NCI-H1694 (cell line): ENCODE results near the gene PRMT7.

ENCODE experiments used
- DNase-seq: peaks from one replicate; lab custom pipeline; 2025; lab: John Stamatoyannopoulos, UW

PRMT7 gene

DNA sequence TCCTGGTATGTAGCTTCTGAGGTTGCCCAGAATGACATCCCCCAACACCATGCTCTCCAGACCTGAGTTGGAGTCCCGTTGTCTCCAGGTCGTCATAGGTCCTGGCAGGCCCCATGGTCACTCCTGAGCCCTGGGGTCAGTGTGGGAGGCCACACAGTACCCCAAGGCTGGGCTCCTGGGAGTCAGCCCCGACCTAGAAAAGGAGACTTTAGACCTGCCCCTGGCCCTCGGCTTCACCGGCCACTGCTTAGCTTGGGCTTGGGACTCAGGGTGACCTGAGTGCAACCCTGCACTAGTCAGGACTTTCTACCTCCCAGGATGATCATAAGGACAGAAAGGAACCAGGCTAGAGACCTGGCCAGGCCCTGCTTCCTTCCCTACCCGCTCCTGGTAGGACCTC, 65.8 kb downstream of the PRMT7 start:
- no peak for DNase-seq

DNA sequence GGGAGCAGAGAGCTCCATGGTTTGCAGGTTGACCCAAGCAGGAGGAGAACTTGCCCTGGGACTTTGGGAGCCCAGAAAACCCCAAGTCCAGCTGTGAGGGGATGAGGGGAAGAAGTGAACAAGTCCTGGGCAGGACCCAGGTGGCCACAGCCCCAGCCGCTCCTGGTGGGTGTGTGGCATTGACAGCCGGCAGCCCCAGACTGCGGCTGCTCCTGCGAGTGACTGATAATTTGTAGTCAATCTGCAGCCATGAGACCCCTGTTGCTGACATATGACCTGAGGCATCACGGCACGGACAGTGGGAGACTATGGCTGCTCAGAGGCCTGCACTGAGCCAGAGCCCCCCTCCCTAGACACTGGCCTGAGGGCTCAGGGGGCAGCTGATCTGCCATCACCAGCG, 66.4 kb downstream of the PRMT7 start:
- no peak for DNase-seq

DNA sequence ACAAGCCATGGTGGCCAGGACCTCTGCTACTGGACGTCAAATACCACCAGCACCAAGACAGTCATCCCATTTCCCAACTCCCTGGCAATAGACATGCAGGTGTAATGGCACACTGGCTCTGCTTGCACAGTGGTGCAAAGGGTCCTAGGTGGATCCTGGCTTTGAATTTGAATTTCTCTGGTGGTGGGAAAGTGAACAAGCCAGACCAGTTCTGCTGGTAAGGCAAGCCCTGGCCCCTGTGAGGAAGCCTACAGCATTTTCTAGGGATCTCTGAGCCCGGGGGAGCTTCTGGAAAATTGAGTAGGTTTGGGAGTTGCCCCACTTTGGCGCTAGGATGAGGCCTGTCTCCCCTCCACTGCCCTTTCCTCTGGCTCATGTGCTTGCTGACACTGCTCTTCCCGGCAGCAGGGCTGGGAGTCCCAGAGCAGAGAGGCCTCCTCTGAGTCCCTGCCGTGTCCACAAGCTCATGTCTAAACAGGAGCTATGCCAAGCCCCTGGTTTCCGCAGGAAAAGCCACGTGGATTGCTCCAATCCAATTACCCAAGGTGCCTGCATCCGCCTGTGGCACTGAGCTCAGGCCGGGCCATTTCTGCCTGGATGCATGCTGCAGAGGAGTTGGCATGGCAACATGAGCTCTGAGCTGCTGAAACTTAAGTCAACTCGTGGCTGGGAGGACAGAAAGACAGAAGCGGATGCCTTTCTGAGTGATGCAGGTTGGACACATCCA, 67.0 kb downstream of the PRMT7 start:
- DNase-seq: no peak

DNA sequence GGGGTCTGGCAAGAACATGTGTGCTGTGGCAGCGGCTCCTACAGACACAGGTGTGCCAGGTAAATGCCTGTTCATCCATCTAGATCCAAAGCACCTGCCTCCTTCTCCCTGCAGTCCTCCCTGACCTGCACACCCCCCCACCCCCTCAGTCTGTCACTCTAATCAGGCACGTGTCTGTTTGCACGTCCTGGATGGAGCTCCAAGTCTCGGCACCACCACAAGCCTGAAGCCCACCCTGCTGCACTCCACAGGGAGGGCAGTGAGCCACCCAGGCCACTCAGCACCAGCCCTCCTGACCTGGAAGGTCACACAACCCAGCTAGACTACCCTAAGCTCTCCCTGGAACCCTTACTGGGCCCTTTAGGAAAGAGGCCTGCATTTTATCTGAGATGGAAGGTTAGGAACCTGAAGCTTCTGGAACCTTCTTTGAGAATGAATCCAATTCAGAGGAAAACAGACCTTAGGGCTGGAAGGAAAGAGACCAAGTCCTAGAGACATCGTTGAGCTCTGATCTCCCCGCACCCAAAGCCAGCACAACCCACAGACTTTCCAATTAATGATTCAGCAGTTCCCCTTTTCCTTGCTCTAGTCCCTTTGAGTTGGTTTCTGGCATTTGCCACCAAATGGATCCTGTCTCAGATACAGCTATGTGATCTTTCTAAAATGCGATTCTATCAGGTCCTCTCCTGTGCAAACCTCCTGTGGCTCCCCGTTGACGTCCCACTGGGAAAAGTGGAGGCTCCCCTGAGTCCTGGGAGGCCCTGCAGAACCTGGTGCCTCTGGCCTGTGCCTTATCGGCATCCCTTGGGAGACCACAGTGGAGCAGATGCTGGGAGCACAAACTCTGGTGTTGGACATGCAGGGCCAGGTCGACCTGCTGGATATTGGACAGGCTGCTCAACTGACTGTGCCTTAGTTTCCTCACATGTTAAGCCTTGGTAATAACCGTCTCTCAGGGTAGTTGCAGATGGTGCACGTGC, 67.9 kb downstream of the PRMT7 start:
- no peak for DNase-seq

DNA sequence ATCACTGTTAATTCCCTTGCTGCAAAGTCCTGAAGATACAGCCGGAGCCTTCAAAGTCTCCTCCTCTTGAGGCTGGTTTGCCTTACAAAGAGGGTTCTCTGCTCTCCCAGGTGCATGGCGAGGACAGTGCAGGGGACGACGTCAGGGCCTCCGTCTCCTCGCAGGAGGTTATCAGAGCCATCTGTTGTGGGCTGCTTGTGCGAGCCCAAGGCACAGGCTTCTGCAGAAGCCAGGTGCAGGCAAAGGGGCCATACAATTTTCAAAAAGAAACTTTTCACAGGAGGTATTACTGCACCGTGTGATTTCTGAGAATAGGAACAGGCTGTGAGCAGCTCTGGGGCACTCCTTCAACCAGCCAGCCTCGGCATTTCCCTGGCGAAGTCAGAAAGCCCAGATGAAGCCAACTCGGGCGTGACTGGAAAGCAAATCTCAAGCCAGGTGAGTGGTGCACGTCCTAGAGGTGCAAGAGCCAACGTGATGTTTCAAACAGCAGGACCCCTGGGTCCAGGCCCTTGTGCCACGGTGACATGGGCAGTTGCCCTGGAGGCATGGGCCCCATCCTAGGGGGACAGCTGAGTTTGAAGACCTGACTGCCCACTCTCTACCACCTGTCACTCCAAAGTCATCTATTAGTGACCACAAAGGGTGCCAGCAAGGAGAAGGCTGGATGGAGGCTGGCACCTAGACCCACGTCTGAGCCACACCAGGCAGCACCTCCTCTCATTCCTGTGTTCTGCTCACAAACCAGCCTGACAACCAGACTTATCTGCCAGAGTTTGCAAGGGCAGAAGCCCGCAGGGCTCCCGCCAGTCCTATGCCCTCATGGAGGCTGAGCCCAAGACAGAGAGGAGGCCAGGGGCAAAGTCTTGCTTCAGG, 68.9 kb downstream of the PRMT7 start:
- DNase-seq: no peak

DNA sequence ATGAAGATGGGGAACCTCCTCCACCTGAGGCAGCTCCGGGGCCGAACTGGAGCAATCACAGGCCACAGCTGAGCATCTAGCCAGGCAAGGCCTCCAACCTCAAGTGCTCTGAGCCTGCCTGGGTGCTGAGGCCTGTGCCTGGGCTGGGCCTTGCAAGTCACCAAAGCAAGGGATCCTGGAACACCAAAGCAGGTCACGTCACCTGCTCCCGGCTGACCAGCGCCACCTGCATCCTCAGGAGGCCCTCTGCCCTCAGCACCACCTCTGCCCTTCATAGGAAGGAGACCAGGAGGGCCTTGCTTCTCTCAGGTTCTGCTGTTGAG, 69.5 kb downstream of the PRMT7 start:
- no peak for DNase-seq

DNA sequence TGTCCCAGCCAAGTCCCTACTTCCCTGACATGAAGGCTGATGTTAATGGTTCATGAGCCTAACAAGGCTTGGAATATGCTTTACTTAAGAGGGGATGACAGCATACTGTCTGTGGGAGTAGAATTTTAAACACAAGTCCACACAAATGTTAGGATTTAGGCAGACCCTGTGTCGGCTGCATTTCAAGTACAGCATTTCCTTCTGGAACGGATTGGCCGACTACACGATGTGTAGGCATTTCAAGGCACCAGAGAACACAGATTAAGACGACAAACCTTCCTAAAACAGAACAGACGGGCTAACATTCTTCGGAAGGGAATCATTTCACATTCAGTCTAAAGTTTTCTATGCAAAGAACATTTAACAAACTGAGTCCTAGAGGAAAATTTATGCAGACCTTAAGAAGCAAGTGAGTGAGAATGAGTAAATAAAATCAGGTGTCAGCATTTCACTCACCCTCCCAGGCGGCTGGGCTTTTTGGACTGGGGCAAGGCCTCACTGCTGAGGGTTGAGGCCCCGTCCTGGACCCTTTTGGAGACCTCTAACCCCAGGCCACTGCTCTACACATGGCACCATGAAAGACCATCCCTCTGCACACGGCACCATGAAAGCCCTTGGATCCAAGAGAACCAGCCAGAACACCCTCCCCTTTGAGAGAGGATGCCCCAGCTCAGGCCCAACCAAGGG, 70.0 kb downstream of the PRMT7 start:
- no peak for DNase-seq

DNA sequence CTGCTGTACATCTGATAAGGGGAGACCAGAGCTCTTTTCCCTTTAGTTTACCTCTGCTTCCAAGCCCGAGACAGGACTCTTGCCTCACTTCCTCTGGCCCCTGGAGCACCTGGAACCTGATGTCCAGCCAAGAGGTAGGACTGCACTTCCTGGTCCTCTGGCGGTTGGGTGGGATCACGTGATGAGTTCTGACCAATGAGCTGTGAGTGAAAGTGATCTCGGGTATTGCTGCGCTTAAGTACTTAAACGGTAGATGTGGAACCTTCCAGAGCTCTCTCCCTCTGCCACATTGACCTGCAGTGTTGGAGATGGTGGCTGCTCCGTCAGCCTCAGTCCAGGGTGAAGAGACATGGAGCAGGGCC, 70.5 kb downstream of the PRMT7 start:
- no peak for DNase-seq

DNA sequence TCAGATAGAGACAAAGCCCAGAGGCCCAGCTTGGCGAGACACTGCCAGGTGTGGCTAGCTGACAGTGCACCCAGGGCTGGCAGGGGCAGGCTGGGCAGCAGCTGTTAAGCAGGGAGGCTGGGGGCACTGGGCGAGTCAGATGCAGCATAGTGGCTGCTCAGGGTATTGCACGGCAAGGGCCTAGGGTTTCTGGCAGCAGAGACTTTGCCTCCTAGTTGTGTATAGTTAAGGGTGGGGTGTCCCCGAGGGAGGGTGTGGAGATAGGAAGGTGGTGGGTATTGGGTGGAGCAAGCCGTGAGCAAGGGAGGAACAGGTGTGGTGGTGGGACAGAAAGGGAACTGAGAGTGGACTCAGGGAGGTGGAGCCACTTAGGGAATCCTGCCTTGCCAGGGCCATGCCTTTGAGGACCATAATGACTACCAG, 71.5 kb downstream of the PRMT7 start:
- DNase-seq: no peak

DNA sequence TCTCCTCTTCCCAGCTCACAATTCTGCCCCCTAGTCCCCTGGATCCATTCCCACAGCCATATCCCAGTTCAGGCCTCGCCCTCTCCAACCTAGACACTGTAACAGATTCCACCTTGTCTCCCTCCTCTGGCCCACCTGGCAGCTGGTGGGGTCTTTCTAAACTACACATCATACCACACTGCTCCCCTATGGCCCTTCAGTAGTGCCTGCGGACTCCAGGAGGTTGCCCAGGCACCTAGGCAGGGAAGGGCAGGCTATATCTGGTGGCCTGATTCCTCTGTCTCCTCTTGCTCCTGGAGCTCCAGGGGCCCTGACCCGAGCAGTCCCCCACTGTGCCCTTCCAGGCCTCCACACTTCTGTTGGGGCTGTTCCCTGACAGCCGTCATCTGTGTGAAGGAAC, 73.0 kb downstream of the PRMT7 start:
- no peak for DNase-seq

DNA sequence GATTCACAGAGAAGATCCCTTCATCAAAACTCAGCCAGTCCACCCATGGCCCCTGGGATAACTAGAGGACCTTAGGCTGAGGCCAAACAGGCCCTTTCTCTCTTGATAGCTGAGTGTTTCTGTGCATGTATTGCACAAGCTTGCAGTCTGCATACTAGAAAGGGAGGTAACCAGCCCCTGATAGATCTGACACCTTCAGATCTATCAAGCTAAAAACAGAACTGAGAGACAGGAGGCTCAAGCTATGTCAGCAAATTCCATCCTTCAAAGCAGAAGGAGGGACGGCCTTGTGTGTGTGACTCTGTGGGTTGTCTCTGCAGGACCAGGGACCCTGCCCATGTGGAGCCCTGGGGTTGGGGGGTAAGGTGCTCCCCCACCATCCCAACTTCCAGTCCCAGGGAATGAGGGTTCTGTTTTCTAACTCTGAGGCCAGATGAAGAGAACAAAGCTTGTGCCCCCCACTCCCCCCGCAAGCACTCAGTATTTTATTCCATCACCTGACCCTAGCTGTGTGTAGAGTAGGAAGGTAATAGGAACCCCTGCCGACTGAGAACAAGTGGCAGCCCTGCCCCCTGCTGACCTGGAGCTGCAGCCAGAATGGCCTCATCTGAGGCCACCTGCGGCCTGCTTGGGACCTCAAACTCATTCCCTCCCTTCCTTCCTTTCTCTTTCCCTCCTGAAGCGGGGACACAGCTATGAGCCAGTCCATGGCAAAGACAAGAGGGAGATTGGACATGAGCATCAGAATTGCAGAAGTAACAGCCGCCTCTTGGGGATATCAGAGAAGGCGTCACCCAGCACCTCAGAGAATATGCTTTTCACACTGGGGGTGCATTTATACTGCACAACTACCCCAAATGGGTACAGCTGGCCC, 73.7 kb downstream of the PRMT7 start:
- no peak for DNase-seq

DNA sequence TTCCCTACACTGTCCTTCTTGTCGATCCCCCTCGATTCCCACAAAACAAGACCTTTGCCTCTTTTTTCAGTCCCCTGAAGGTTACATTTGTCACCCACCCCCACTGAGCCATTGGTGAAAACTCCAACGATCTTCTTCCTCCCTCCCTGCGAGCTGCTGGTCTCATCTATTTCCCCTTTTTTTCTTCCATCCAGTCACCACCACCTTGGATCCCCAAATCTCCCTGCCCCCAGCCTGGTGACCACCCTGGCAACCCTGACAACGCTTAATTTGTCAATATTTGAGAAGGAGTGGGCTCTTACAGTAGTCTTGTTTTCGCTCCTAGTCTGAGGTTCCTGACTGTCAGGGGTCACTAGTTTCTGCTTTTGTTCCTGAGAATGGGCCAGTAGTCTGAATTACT, 74.6 kb downstream of the PRMT7 start:
- no peak for DNase-seq

DNA sequence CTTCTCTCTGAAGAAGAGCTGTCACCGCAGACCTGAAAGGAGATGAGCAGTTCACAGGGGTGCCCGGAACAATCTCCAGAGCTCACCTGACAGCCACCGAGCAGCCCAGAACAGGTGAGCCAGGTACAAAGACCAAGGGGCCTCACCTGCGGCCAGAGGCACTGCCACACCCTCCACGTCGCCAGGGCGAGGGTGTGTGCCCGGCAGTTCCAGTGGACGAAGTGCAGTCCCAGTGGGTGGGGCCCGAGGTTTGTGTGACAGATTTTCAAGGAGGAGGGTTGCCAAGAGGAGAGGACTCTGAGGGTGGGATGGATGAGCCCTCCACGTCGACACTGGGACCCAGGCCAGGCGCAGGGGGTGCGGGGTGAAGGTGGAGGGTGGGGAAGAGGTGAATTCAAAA, 75.8 kb downstream of the PRMT7 start:
- no peak for DNase-seq

DNA sequence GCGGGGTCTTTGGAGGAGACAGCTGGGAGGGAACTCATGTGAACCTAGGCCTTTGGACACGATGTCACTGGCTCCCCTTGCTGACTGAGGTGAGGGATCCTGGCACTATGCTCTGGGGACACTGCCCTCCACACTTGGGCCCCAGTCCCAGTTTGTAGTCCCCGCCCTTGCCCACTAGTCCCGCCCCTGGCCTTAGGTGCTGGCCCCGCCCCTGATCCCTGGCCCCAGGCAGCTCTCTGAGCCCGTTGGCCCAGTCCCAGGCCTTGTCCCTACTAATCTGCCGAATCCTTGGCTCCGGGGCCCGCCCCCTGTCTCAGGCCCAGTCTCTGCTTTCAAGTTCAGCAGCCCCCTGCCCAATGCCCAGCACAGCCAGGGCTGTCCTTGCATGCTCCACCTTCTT, 76.5 kb downstream of the PRMT7 start:
- DNase-seq: no peak

DNA sequence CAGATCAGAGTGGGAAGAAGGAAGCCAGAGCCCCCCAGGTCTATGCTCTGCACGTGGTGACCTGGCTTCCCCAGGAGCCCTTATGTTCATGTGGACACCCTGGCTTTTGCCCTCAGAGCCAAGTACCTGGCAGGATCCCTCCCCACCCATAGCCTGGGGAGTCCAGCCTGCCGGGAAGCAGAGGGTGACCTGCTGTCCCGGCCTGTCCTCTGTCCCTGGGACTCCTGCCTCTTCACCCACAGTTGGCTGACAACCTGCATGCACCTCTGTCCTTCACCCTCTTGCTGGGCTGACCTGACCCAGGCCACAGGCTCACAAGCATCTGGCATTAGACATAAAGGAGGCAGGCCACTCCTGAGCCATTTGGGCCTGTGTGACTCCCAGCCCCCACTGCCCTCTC, 77.3 kb downstream of the PRMT7 start:
- no peak for DNase-seq

DNA sequence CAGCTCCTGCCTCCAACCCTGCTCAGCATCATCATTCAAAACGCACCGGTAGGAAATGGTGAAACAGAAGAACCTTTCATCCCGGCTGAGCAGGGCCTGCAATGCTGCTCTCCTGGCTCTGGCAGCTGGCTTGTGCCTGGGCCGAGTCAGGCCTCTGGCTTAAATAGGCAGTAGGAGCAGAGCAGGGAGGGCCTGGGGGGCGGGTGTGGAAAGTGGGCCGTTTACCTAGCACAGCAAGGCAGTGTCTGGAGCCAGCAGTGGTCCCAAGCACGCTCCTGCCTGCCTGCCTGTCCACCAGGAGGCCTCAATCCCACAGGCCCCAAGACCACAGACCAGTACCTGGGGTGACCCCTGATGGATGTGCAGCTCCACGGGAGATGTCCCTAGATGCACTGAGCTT, 78.2 kb downstream of the PRMT7 start:
- DNase-seq: no peak

DNA sequence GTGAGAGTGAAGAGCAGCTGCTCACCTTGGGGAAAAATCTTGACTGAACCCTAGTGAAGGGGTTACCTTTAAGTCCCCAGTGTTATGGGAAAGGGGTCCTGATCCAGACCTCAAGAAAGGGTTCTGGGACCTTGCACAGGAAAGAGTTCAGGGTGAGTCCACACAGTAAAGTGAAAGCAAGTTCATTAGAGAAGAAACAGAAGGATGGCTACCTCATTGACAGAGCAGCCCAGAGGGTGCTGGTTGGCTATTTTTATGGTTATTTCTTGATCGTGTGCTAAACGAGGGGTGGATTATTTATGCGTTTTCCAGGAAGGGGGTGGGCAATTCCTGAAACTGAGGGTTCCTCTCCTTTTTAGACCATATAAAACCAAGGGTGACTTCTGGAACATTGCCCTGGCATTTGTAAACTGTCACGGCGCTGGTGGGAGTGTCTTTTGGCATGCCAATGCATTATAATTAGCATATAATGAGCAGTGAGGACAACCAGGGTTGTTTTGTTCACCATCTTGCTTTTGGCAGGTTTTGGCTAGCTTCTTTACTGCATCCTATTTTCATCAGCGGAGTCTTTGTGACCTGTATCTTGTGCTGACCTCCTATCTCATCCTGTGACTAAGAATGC, 79.0 kb downstream of the PRMT7 start:
- no peak for DNase-seq

DNA sequence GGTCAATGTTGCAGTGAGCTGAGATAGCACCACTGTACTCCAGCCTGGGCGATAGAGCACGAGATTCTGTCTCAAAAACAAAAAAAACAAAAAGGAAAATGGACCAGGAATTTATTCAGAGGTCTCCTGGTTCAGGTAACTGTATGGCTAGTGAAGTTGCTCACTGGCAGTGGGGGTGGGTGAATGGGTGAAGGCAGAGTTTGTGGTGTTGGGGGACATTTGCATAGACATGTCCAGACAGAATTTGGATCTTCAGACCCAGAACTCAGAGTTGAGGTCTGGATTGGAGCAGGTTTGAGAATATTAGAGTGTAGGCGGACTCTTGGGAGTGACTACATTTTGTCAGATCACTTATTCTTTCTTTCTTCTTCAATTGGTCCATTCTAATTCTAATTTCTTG, 82.5 kb downstream of the PRMT7 start:
- no peak for DNase-seq

DNA sequence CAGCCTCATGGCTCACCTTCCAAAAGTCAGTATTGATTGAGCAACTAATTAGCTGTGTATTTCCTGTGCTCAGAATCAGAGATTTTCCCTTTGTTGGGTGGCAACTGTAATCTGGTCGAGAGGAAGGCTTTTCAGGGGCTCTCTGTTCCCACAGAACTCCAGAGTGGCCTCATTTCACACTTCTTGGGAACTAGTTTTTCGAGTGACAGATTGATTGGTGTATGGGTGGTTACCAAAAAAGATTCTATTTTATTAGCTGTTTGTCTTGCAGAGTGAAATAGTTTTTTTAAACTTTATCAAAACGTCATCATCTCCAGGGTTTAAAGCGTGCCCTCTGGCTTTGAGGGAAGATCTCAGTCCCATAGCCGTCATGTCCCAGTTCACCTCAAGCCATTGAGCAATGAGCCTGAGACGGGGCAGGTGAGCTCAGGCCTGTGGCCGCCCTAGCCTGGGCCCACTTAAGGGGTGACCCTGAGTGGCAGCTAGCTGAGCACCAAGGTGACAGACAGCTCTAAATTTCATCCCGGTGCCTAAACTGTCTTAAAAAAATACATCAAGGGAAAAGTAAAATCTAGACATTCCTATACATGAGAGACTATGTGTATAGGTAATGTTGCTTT, 84.5 kb downstream of the PRMT7 start:
- no peak for DNase-seq

DNA sequence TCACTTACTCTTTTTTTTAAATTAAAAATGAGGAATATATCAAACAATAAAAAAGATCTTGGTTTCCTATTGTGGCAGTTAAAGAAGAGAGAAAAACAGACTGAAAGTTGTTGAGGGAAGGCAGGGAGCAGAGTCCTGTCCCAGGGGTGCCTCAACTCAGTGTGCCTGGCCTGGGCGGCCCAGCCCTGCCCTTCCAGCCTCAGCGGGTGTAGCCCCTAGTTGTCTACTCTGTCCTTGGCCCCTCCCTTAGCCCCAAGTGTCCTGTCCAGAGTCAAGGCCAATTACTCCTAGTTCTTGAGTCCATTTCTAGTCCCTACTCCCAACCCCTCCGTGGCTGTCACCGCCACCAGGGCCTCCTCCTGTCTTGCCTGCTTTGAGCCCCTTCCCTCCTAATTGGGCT, 85.0 kb downstream of the PRMT7 start:
- no peak for DNase-seq
